NCI-H1092 treated with DMSO at 0.1 percent for 48 hours (cell line): ENCODE data around the gene PDLIM4.

Experiments
- DNase-seq: peaks from one replicate; lab custom pipeline; 2025; lab: John Stamatoyannopoulos, UW

Gene PDLIM4

GRCh38 chr5:132283423-132284043 is 26.0 kb downstream of the PDLIM4 start:
- no peak for DNase-seq

- no peak for DNase-seq
Measured at GRCh38 chr5:132289097-132289496, 31.6 kb downstream of the PDLIM4 start.

- DNase-seq, result no peak
Measured at GRCh38 chr5:132291026-132291425, 33.5 kb downstream of the PDLIM4 start.

DNA sequence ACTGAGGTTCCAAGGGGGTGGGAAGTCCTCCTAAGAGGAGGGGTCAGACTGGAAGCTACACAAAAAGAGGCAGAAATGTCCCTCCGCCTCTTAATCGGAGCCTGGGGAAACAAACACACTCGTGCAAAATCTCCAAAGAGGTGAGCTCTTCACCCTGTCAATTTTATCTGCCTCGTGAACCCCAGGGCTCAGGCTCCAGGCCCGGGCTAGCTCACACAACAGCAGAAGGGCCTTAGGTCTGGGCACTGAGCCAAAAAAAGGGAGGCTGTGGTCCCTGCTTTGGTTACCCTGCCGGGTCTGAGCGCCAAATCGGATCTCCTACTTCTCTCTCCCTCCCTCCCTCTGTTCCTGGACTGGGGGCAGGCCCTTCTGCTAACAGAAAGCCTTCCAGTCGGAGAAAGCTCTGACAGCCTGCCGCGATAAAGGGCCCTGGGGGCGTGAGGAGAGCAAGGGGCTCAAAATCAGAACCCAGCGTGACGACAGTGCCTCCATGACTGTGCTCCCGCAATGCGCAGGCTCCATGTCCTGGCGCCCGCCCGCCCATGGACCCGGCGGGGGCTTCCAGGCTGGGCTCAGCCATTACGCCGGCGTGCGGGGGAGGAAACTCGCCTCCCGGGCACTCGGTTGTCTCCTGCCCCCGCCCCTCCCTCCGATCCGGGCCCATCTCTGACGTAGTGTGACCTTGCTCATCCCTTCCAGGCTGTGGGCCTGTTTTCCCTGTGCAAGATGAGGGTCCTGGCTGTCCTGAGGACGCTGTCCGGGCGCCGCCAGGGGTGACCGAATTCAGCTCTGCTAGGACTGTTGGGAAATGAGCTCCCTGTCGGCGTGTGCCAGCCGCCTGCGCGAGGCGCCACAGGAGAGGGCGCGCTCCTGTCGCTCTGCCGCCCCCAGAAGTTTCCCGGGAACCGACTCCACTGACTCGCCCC is 35.8 kb downstream of the PDLIM4 start:
- DNase-seq, result peak; percentile 89

- peak; percentile 67 for DNase-seq
Measured at GRCh38 chr5:132293992-132294727, 36.7 kb downstream of the PDLIM4 start, which contains the start of gene SLC22A4. Gene SLC22A4, plus strand, starts transcription at chr5:132294394. Its CDS starts 223 bp downstream, at chr5:132294617.

DNA sequence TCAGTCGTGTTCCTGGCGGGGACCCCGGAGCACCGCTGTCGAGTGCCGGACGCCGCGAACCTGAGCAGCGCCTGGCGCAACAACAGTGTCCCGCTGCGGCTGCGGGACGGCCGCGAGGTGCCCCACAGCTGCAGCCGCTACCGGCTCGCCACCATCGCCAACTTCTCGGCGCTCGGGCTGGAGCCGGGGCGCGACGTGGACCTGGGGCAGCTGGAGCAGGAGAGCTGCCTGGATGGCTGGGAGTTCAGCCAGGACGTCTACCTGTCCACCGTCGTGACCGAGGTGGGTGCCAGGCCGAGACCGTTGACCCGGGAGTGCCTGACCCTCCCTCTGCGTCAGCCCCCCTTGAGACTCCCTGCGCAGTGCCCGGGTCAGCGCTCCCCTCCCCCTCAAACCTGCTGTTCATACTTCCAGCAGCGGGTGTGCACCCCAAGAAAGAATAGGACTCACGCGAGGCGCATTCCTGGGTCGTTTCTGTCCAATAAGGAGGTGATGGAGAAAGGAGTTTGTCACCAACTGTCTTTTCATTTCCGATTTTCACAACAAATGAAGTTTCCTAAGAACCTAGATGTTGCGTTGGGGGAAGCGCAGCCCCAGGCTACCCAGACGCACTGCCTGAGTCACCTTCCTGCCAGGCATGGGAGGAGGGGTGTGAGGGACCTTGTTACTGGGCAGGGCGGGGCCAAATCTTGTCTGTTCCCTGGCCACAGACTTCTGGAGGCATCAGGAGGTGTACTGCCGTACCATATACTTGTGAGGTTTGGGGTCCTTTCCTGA is 37.4 kb downstream of the PDLIM4 start:
- no peak for DNase-seq

GRCh38 chr5:132295505-132296411 is 38.3 kb downstream of the PDLIM4 start:
- no peak for DNase-seq

GRCh38 chr5:132296412-132297016 is 39.0 kb downstream of the PDLIM4 start:
- no peak for DNase-seq

DNA sequence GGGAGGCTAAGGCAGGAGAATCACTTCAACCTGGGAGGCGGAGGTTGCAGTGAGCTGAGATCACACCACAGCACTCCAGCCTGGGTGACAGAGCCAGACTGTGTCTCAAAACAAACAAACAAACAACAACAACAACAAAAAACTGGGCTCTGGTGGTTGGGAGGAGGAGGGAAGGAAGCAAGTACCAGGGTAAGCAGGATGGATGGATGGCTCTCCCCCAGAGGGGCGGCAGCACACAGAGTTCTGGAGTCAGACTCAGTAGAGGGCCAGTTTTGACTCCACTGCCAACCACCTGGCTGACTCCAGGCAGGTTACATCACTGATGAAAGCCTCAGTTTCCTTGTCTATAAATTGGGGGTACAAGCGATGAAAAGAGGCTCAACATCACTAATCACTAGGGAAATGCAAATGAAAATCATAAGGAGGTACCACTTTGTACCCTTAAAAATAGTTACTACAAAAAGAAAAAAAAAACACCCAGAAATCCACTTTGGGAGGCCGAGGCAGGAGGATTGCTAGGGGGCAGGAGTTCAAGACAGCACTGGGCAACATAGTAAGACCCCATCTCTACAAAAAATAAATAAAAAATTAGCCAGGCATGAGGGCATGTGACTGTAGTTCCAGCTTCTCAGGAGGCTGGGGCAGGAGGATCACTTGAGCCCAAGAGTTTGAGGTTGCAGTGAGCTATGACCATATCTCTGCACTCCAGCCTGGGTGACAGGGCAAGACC is 39.9 kb downstream of the PDLIM4 start:
- DNase-seq, result no peak

GRCh38 chr5:132298298-132299212 is 41.1 kb downstream of the PDLIM4 start:
- DNase-seq, result no peak

DNA sequence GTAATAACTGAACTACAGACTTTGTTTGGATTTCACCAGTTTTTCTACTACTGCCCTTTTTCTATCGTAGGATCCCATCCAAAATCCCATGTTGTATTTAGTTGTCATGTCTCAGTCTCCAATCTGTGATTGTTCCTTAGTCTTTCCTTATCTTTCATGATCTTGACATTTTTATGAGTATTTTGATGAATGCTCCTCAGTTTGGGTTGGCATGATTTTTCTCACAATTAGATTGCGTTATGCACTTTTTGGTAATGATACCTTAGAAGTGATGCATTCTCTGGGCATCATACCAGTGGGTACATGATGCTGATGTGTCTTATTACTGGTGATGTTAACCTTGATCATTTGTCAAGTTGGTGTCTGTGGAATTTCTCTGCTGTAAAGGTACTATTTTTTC is 42.4 kb downstream of the PDLIM4 start:
- no peak for DNase-seq

DNA sequence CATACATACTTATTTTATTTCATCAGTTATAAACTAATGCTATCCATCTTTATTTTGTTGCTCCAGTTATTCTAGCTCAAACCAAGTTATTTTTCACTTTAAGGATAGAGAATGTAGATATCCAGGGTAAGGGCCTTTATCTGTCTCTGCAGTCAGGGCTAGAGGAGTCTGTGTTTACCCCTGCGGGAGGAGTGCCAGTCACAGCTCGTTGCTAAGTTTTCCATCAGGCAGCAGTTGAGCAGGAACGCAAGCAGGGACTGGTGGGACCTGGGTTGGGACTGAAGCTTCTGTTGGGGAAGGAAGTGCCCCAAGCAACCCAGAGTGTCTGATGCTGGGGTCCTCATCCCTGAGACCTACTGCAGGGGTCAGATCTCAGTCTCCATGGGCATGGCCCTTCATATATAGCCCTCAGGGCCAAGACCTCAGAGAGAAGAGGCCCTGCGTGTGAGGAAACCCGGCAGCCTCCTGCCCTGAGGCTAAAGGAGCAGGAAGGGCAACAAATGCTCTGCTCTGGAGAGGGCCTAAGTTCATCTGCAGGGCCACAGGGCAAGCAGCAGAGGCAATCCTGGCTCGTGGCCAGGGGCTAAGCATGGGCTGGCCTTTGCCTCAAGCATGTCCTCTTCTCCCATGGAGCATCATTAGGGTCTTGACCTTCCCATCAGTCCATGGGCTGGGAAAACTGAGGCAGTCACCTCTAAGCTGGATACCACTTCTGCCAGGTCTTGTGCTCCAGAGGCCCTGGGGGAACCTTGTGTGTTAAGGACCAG is 43.3 kb downstream of the PDLIM4 start:
- no peak for DNase-seq

DNA sequence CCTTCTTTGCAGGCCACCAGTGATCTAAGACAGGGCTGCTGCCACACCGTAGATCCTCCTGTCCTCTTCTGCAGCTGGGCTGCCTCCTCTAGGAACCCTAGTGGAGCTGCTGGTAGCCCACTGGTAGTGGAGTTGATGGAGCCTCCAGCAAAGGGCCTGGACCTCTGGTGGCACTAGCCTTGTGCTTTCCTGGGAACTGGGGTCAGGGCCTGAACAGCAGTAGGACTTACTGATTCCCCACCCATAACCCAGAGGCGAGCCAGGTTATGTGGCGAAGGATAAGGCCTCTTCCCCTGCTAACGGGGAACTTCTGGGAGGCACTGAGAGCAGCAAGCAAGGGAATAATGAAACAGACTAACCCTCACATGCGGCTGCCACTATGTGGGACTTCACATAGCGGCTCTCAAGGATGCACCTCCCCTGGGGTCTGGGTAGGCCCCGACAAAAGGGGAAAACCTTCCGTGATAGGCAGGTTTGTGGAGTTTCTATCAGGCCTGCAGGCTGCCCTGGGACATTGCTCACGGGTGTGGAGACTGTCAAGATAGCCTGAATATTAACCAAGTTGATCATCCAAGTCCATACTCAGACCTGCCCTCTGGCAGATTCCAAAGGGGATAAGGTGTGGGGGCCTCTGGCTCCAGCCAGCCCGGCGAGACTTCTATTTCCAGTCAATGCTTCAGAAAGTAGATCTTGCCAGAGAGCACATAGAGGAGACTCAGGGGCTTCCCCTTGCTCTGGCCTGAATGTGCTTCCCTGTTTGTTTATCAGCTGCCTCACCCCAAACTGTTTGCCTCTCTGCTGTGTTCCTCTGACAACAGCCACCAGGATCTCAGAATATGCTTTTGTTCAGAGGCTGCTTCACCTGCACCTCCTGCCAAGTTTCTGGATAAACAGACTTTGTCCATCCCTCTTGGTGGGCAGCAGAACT is 44.1 kb downstream of the PDLIM4 start:
- DNase-seq, result no peak

GRCh38 chr5:132302413-132302812 is 44.9 kb downstream of the PDLIM4 start:
- DNase-seq, result no peak

- no peak for DNase-seq
Measured at GRCh38 chr5:132303589-132303988, 46.1 kb downstream of the PDLIM4 start.

GRCh38 chr5:132305420-132305819 is 47.9 kb downstream of the PDLIM4 start:
- DNase-seq, result no peak

GRCh38 chr5:132308701-132309100 is 51.2 kb downstream of the PDLIM4 start:
- DNase-seq, result no peak
